ENCODE data around the gene KANK2.
A peak's percentile ranks its signal among the peaks of the same experiment; 100 is the strongest.
"Not testable (repeated sequence)": the region's sequence is repeated elsewhere in the genome, so short reads cannot be mapped to it uniquely, and the experiment has no call there.

KANK2 gene

GRCh38 chr19:11137542-11138384 lies 59.6 kb downstream of the KANK2 start:
- DNase-seq: peak; percentile 22 to 33

GRCh38 chr19:11136400-11137101 lies 60.8 kb downstream of the KANK2 start:
- no peak for DNase-seq

- no peak for DNase-seq
Measured at GRCh38 chr19:11131471-11131870, 65.9 kb downstream of the KANK2 start.

GRCh38 chr19:11130824-11131455 lies 66.4 kb downstream of the KANK2 start:
- DNase-seq: peak; percentile 28 to 71

- DNase-seq: no peak
Measured at GRCh38 chr19:11127905-11128304, 69.4 kb downstream of the KANK2 start.

GRCh38 chr19:11125994-11126685 lies 71.2 kb downstream of the KANK2 start:
- peak in 1 of 2 donors; percentile 21 for DNase-seq

GRCh38 chr19:11124157-11124556 lies 73.2 kb downstream of the KANK2 start:
- DNase-seq: not testable (repeated sequence)

- no peak for DNase-seq
Measured at GRCh38 chr19:11123114-11123513, 74.2 kb downstream of the KANK2 start.

- not testable (repeated sequence) for DNase-seq
Measured at GRCh38 chr19:11121963-11122362, 75.4 kb downstream of the KANK2 start.

- no peak for DNase-seq
Measured at GRCh38 chr19:11116507-11116906, 80.8 kb downstream of the KANK2 start.

GRCh38 chr19:11115895-11116446 lies 81.4 kb downstream of the KANK2 start:
- no peak for DNase-seq

GRCh38 chr19:11115042-11115441 lies 82.3 kb downstream of the KANK2 start:
- no peak for DNase-seq

Measured in bone marrow (tissue), 2 donors.